Small intestine (tissue), 7 donors: ENCODE measurements around the gene MXI1. TPM values are rescaled to one million over a fixed set of nuclear protein-coding genes. Genes with fewer than 3 reads are reported as not detected.
A peak's percentile ranks its signal among the peaks of the same experiment; 100 is the strongest.

Experiments used
- DNase-seq, 2 donors: peaks; one replicate each; pipeline versions ENCODE4 v3.0.0 to v3.0.0-alpha.2; 2013
- FAIRE-seq: peaks from 2 replicates; lab custom pipeline; 2012; peaks lifted over from hg19 to GRCh38; lab: Jason Lieb, UNC
- H3K27ac ChIP-seq, 3 donors: one replicate each; pipeline ENCODE4 v1.5.1; 2013; ENCODE audit warnings: low read length in 2 of 3, mild to moderate bottlenecking in 2 of 3, control low read depth in 1 of 3, inconsistent platforms in 1 of 3, low read depth in 1 of 3, moderate library complexity in 1 of 3
- H3K27me3 ChIP-seq, 3 donors: one replicate each; pipeline ENCODE4 v1.6.1; 2013; ENCODE audit warnings: low read length in 3 of 3, inconsistent platforms in 1 of 3; ENCODE audit not compliant: control insufficient read depth in 3 of 3, insufficient read depth in 3 of 3
- H3K36me3 ChIP-seq, 3 donors: one replicate each; pipeline ENCODE4 v1.6.1; 2013; ENCODE audit warnings: low read length in 3 of 3, inconsistent platforms in 1 of 3, low read depth in 1 of 3, mild to moderate bottlenecking in 1 of 3, moderate library complexity in 1 of 3; ENCODE audit not compliant: control insufficient read depth in 3 of 3, insufficient read depth in 2 of 3
- H3K4me1 ChIP-seq, 3 donors: one replicate each; pipeline ENCODE4 v1.6.1; 2013; ENCODE audit warnings: low read length in 2 of 3, inconsistent platforms in 1 of 3, low read depth in 1 of 3, mild to moderate bottlenecking in 1 of 3, moderate library complexity in 1 of 3; ENCODE audit not compliant: control insufficient read depth in 3 of 3, insufficient read depth in 2 of 3
- H3K4me3 ChIP-seq, 3 donors: one replicate each; pipeline ENCODE4 v1.5.1; 2013; ENCODE audit warnings: low read length in 3 of 3, control low read depth in 1 of 3, inconsistent platforms in 1 of 3, low read depth in 1 of 3, mild to moderate bottlenecking in 1 of 3, moderate library complexity in 1 of 3
- H3K9me3 ChIP-seq, 2 donors: one replicate each; pipeline ENCODE4 v1.6.1; 2013; ENCODE audit warnings: low read depth in 1 of 2, low read length in 1 of 2; ENCODE audit not compliant: control insufficient read depth in 2 of 2, insufficient read depth in 1 of 2
- WGBS, 3 donors: extraction: QIAGEN DNeasy Blood & Tissue Kit; methylation state at CpG; one replicate each; pipeline ENCODE4 v1.1.7; 2013; 5-methylcytosine and 5-hydroxymethylcytosine counted together
- polyA plus RNA-seq, 4 donors: library from polyadenylated mRNA; stranded (reverse) in 3 of 4; unstranded in 1 of 4; fragments of 200-250 nt in 3 of 4; fragments of 120-200 nt in 1 of 4; gene quantifications; one replicate each; pipeline versions ENCODE4 v1.2.1 to v1.2.3, GENCODE V29; 2013
- donor health status: healthy with polysubstance abuse.
- donor health status: control.
- donor health status: control.
- donor health status: Bipolar disorder and iron deficiency.
- donor health status: healthy.

Gene MXI1
- polyA plus RNA-seq, 4 donors, result 12.0 to 21.8 (median 18.0) TPM

- FAIRE-seq, result no peak
- no peaks in the 10 kb centered on the region for H3K27me3 ChIP-seq
- peak overlapping the region; percentile 67 to 85 (median 83) for H3K27ac ChIP-seq
- no peaks in the 10 kb centered on the region for H3K9me3 ChIP-seq
- DNase-seq, result peak; percentile 46 to 72
- H3K4me3 ChIP-seq, result peak overlapping the region; percentile 56 to 79 (median 60)
- H3K4me1 ChIP-seq, result peaks cover 0 to 30% (median 6%) of the 10 kb centered on the region in 3 donors
- no peaks in the 10 kb centered on the region for H3K36me3 ChIP-seq
- WGBS, 3 donors, result 0 to 1% (median 0%) methylated on average over 39 to 44 of the region's 44 CpGs
These were observed 1.4 kb downstream of the MXI1 start for GRCh38 chr10:110208614-110209453.

GRCh38 chr10:110209454-110209925, 2.1 kb downstream of the MXI1 start:
- Histone ChIP-seq H3K4me1 (peaks cover 0 to 27% (median 6%) of the 10 kb centered on the region in 3 donors), H3K27me3 (no peaks in the 10 kb centered on the region), H3K9me3 (no peaks in the 10 kb centered on the region), H3K4me3 (peak overlapping the region; percentile 60 to 79 (median 65)), H3K27ac (peak overlapping the region; percentile 35 to 75 (median 55)), H3K36me3 (no peaks in the 10 kb centered on the region)
- FAIRE-seq (no peak), DNase-seq (peak; percentile 59 to 72)
- 0% methylated on average over 22 to 24 of the region's 24 CpGs for WGBS, 3 donors

- WGBS, 3 donors, result 1% methylated on average over 37 to 63 of the region's 63 CpGs
- H3K9me3 ChIP-seq, result no peaks in the 10 kb centered on the region
- H3K4me1 ChIP-seq, result peaks cover 0 to 25% (median 2%) of the 10 kb centered on the region in 3 donors
- FAIRE-seq, result no peak
- peak overlapping the region; percentile 35 to 88 (median 82) for H3K27ac ChIP-seq
- H3K27me3 ChIP-seq, result no peaks in the 10 kb centered on the region
- H3K36me3 ChIP-seq, result no peaks in the 10 kb centered on the region
- DNase-seq, result peak; percentile 35 to 69
- peak overlapping the region; percentile 63 to 79 (median 65) for H3K4me3 ChIP-seq
These were observed 2.7 kb downstream of the MXI1 start for GRCh38 chr10:110209926-110210673.

GRCh38 chr10:110210674-110211464, 3.5 kb downstream of the MXI1 start:
- H3K36me3 ChIP-seq, result no peaks in the 10 kb centered on the region
- peak overlapping the region; percentile 63 to 79 (median 65) for H3K4me3 ChIP-seq
- peak overlapping the region; percentile 35 to 88 (median 82) for H3K27ac ChIP-seq
- WGBS, 3 donors, result 0 to 1% (median 0%) methylated on average over 56 to 61 of the region's 61 CpGs
- no peaks in the 10 kb centered on the region for H3K27me3 ChIP-seq
- H3K9me3 ChIP-seq, result no peaks in the 10 kb centered on the region
- peak; percentile 99 for DNase-seq
- peaks cover 3 to 33% (median 3%) of the 10 kb centered on the region in 3 donors for H3K4me1 ChIP-seq
- peak; percentile 5 for FAIRE-seq

- DNase-seq, result no peak
- peak overlapping the region in 2 of 3 donors; percentile 39 to 63 for H3K4me3 ChIP-seq
- peak overlapping the region; percentile 8 to 75 (median 61) for H3K27ac ChIP-seq
- 2 to 6% (median 4%) methylated on average over 10 of the region's 10 CpGs for WGBS, 3 donors
- H3K36me3 ChIP-seq, result no peaks in the 10 kb centered on the region
- H3K4me1 ChIP-seq, result peaks cover 4 to 38% (median 4%) of the 10 kb centered on the region in 3 donors
- FAIRE-seq, result no peak
- no peaks in the 10 kb centered on the region for H3K9me3 ChIP-seq
- no peaks in the 10 kb centered on the region for H3K27me3 ChIP-seq
These were observed 4.0 kb downstream of the MXI1 start for GRCh38 chr10:110211465-110211843.

- H3K27ac ChIP-seq, result peak overlapping the region in 2 of 3 donors; percentile 7 to 22
These were observed 5.0 kb downstream of the MXI1 start for GRCh38 chr10:110212119-110213006.

GRCh38 chr10:110214371-110214826, 7.0 kb downstream of the MXI1 start:
- Histone ChIP-seq H3K4me3 (no peak overlapping the region), H3K9me3 (no peaks in the 10 kb centered on the region), H3K36me3 (no peaks in the 10 kb centered on the region), H3K27ac (no peak overlapping the region), H3K4me1 (peaks cover 4 to 42% (median 4%) of the 10 kb centered on the region in 3 donors), H3K27me3 (no peaks in the 10 kb centered on the region)
- 38 to 60% (median 50%) methylated on average over 3 of the region's 3 CpGs for WGBS, 3 donors
- FAIRE-seq, result no peak
- peak in 1 of 2 donors; percentile 14 for DNase-seq

More at GRCh38 chr10:110212119-110213006, 5.0 kb downstream of the MXI1 start:
- Histone ChIP-seq H3K4me1 (peaks cover 4 to 36% (median 4%) of the 10 kb centered on the region in 3 donors), H3K4me3 (no peak overlapping the region), H3K27me3 (no peaks in the 10 kb centered on the region), H3K36me3 (no peaks in the 10 kb centered on the region), H3K9me3 (no peaks in the 10 kb centered on the region)
- FAIRE-seq (no peak), DNase-seq (peak; percentile 43 to 64)
- WGBS, 3 donors, result 62 to 76% (median 68%) methylated on average over 5 of the region's 5 CpGs
